Measurements from ENCODE around the gene KRTAP5-5. TPM values are rescaled to one million over a fixed set of nuclear protein-coding genes. Genes with fewer than 3 reads are reported as not detected.

The KRTAP5-5 gene
- total and polyA plus RNA-seq, 2 donors (not counting 3 experiments of a cell fraction or from before 2014, with no cell fraction given), result not detected

DNA sequence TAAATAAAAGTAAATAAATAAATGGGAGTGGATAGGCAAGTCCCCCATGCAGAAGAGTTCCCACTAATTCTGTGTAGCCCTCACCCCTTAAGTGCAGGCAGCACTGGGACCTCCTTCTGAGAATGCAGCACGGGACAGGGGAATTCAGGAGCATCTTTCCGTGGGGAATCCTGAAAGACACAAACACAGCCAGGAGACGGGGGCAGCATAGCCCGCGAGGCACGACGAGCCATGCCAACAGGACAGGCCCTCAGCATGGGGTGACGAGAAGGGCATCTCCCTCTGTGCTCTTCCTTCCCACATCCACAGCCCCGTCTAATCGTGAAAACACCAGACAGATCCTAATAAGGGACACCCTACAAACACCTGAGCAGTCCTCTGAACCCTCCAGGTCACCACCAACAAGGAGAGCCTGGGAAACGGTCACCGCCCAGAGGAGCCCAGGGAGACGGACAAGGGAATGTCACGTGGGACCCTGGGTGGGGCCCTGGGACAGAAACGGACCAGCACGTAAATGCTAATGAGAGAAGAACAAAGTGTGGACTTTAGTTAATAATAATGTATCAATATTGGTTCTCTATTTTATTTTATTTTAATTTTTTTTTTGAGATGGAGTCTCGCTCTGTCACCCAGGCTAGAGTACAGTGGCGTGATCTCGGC, 6.8 kb downstream of the KRTAP5-5 start:
- ChIA-PET CTCF (no interaction called here), POLR2A (no interaction called here)
- FAIRE-seq (no peak), DNase-seq (ENCODE audit: low read depth, low spot score) (no peak)
- dilution Hi-C loops (cut with MboI; ENCODE audit: extremely low pct_ligation_motif_present, low sequenced_read_pairs), result no loop called here
- H3K4me1 ChIP-seq (ENCODE audit: control insufficient read depth, extremely low read depth, insufficient read depth, low read length), result peaks cover 11% of the 10 kb centered on the region
- BruUV-seq (replicated peaks), result no TSS peak
- no peaks in the 10 kb centered on the region for H3K79me2 ChIP-seq (ENCODE audit: control insufficient read depth, insufficient read depth, low read length)
- no peak overlapping the region for H3K4me2 ChIP-seq (ENCODE audit: insufficient read depth, low read length)
- no peak overlapping the region for H3K4me3 ChIP-seq (replicated peaks in 1 of 3; ENCODE audit: insufficient read depth in 1 of 3, low read depth in 1 of 3, low read length in 3 of 3)
- no peaks in the 10 kb centered on the region for H3K9me3 ChIP-seq (replicated peaks; ENCODE audit: control insufficient read depth, insufficient read depth, low read length)
- H3K36me3 ChIP-seq (ENCODE audit: control insufficient read depth in 2 of 2, extremely low read depth in 1 of 2, insufficient read depth in 2 of 2, low read length in 2 of 2), result no peaks in the 10 kb centered on the region
- H2AFZ ChIP-seq (ENCODE audit: low read depth, low read length), result no peak overlapping the region
- TF ChIP-seq POLR2AphosphoS5 (IDR thresholded peaks at IDR 0.05; ENCODE audit: insufficient read depth, low read depth, low read length), result no peak
- TF ChIP-seq POLR2A (IDR thresholded peaks at IDR 0.05; ENCODE audit: low read depth, low read length), result no peak
- TF ChIP-seq EZH2 (IDR thresholded peaks at IDR 0.05; ENCODE audit: borderline replicate concordance, low read depth, low read length, severe bottlenecking), result no peak
- no peak for TF ChIP-seq CTCF (IDR thresholded peaks at IDR 0.05; ENCODE audit: extremely low read depth in 1 of 2, insufficient read depth in 1 of 2, low read depth in 1 of 2, low read length in 2 of 2)
- TF ChIP-seq GATA2 (IDR thresholded peaks at IDR 0.05; ENCODE audit: insufficient read depth, insufficient read length, low read depth, low read length), result no peak
- no peak for TF ChIP-seq MYC (IDR thresholded peaks at IDR 0.05; ENCODE audit: low read depth, low read length)
- TF ChIP-seq, protein P1, sequence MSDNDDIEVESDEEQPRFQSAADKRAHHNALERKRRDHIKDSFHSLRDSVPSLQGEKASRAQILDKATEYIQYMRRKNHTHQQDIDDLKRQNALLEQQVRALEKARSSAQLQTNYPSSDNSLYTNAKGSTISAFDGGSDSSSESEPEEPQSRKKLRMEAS (IDR thresholded peaks at IDR 0.05; ENCODE audit: insufficient read depth, insufficient read length), result no peak
- no peak for TF ChIP-seq FOS (IDR thresholded peaks at IDR 0.05; ENCODE audit: borderline replicate concordance, insufficient read depth, low read length)
- TF ChIP-seq JUN (IDR thresholded peaks at IDR 0.05; ENCODE audit: borderline replicate concordance, insufficient read depth, insufficient read length, low read depth), result no peak
- intact Hi-C loops (cut with micrococcal nuclease), result loop anchor here (5.0 kb wide), 1 partner anchor 49 kb away; the partner anchor contains the start of gene KRTAP5-1
- H3K9ac ChIP-seq (replicated peaks; ENCODE audit: extremely low read depth, insufficient read depth, low read length), result no peak overlapping the region
- no peaks in the 10 kb centered on the region for H3K9me1 ChIP-seq (replicated peaks; ENCODE audit: control insufficient read depth, extremely low read depth, insufficient read depth, low read length)
- peaks cover 3% of the 10 kb centered on the region in 2 experiments for H3K27me3 ChIP-seq (ENCODE audit: control insufficient read depth in 2 of 2, insufficient read depth in 2 of 2, low read length in 2 of 2)
- H4K20me1 ChIP-seq (replicated peaks; ENCODE audit: control insufficient read depth, extremely low read depth, insufficient read depth, low read length), result no peaks in the 10 kb centered on the region
- no peak overlapping the region for H3K27ac ChIP-seq (ENCODE audit: insufficient read depth, low read depth, low read length)
